ENCODE results near the gene TAF9.

DNA sequence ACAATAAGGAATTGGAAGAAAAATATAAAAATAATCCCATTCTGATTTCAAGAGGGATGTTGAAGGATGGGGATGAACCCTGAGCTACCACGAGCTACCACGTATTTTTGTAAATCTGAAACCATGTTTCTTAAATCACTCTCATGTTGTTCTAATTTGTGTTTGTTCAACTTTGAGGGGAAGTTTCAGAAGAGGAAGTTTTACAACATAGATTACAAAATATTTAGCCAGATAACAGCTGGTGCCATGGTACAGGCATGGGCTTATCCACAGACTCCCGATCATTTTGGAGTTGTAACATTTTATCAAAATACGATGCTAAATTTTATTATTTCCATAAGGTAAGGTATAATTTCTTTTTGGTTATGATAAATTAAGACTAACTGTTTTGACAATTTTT lies 51.9 kb downstream of the TAF9 start:
- TF ChIP-seq, protein P1, sequence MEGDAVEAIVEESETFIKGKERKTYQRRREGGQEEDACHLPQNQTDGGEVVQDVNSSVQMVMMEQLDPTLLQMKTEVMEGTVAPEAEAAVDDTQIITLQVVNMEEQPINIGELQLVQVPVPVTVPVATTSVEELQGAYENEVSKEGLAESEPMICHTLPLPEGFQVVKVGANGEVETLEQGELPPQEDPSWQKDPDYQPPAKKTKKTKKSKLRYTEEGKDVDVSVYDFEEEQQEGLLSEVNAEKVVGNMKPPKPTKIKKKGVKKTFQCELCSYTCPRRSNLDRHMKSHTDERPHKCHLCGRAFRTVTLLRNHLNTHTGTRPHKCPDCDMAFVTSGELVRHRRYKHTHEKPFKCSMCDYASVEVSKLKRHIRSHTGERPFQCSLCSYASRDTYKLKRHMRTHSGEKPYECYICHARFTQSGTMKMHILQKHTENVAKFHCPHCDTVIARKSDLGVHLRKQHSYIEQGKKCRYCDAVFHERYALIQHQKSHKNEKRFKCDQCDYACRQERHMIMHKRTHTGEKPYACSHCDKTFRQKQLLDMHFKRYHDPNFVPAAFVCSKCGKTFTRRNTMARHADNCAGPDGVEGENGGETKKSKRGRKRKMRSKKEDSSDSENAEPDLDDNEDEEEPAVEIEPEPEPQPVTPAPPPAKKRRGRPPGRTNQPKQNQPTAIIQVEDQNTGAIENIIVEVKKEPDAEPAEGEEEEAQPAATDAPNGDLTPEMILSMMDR (IDR thresholded peaks at IDR 0.05) = no peak
- no peak for TF ChIP-seq POLR2A (IDR thresholded peaks at IDR 0.05)
